K562 (cell line): Measurements from ENCODE around the gene BICD1. TPM values are rescaled to one million over a fixed set of nuclear protein-coding genes. Genes with fewer than 3 reads are reported as not detected.

Experiments
- ATAC-seq: fragments of 200-7000 bp; cut with Tn5 transposase; 3 replicates; pipeline ENCODE4 v1.9.1; 2020; ENCODE audit warnings: moderate library complexity
- BruUV-seq: library from RNA; stranded (reverse); fragments of 400-500 nt; replicated peaks from 2 replicates; lab custom pipeline; 2021; lab: Mats Ljungman, UMichigan
- CTCF ChIA-PET: fragments of 300-600 bp; formaldehyde crosslinking; extraction: SDS; loops from one replicate; lab custom pipeline; 2021; ENCODE audit warnings: low intra/inter-chr PET ratio; lab: Yijun Ruan, JAX
- POLR2A ChIA-PET: fragments of 300-600, 350-650 bp; sonication (Branson Sonifier 250); formaldehyde crosslinking; extraction: SDS; loops from one replicate; lab custom pipeline; 2021; ENCODE audit warnings: antibody characterized with exemption, inconsistent platforms; lab: Yijun Ruan, JAX
- DNase-seq, 4 experiments: peaks; one replicate each; pipeline versions ENCODE4 v3.0.0 to v3.0.0-alpha.2; 2011 to 2018; ENCODE audit warnings: low spot score in 3 of 4, mixed read lengths in 3 of 4; ENCODE audit errors: extremely low read depth in 1 of 4
- FAIRE-seq: peaks from 2 replicates; lab custom pipeline; 2011; peaks lifted over from hg19 to GRCh38; lab: Jason Lieb, UNC
- H2AFZ ChIP-seq: 2 replicates; pipeline ENCODE4 v1.6.0; 2011; ENCODE audit warnings: low read depth, low read length, control low read depth, inconsistent platforms
- H3K27ac ChIP-seq: fragments of 200-600 bp; 3 replicates; pipeline ENCODE4 v1.8.0; 2011; ENCODE audit warnings: low read depth, mild to moderate bottlenecking, control low read depth, inconsistent platforms, low read length, moderate library complexity, mixed read lengths; ENCODE audit errors: extremely low read depth
- H3K27me3 ChIP-seq, 2 experiments: fragments of 300-600 bp in 1 of 2; 2 replicates in 1 of 2; 3 replicates in 1 of 2; pipeline versions ENCODE4 v1.6.0 to v1.8.0; 2011; ENCODE audit warnings: inconsistent platforms in 2 of 2, low read length in 2 of 2, mild to moderate bottlenecking in 1 of 2, mixed read lengths in 1 of 2, moderate library complexity in 1 of 2; ENCODE audit not compliant: control insufficient read depth in 2 of 2, insufficient read depth in 2 of 2
- H3K36me3 ChIP-seq: fragments of 300-600 bp; 3 replicates; pipeline ENCODE4 v1.8.0; 2011; ENCODE audit warnings: mild to moderate bottlenecking, low read length, inconsistent platforms; ENCODE audit not compliant: control insufficient read depth, insufficient read depth
- H3K4me1 ChIP-seq, 2 experiments: fragments of 200-600 bp in 1 of 2; replicated peaks in 1 of 2; 2 replicates in 1 of 2; 3 replicates in 1 of 2; pipeline versions ENCODE4 v1.5.1 to v1.8.0; 2011; ENCODE audit warnings: inconsistent platforms in 2 of 2, low read length in 2 of 2, mild to moderate bottlenecking in 1 of 2, mixed read lengths in 1 of 2, moderate library complexity in 1 of 2; ENCODE audit not compliant: control insufficient read depth in 2 of 2, insufficient read depth in 2 of 2
- H3K4me2 ChIP-seq: 2 replicates; pipeline ENCODE4 v1.6.1; 2011; ENCODE audit warnings: low read length, control low read depth, inconsistent platforms, mixed read lengths; ENCODE audit not compliant: insufficient read depth
- H3K4me3 ChIP-seq: fragments of 200-600 bp; sonication (generic), shearing (Covaris generic); 2 replicates; pipeline ENCODE4 v1.5.1; 2016; ENCODE audit warnings: control low read depth, inconsistent platforms
- H3K79me2 ChIP-seq: fragments of 200-600 bp; 3 replicates; pipeline ENCODE4 v1.8.0; 2011; ENCODE audit warnings: low read length, inconsistent platforms; ENCODE audit not compliant: control insufficient read depth, insufficient read depth
- H3K9ac ChIP-seq, 2 experiments: 2 replicates each; pipeline versions ENCODE4 v1.6.0 to v1.6.1; 2011; ENCODE audit warnings: low read depth in 2 of 2, low read length in 2 of 2, control low read depth in 1 of 2, inconsistent platforms in 1 of 2, mild to moderate bottlenecking in 1 of 2, mixed read lengths in 1 of 2; ENCODE audit not compliant: insufficient read depth in 1 of 2
- H3K9me1 ChIP-seq: one replicate; pipeline ENCODE4 v1.6.0; 2011; ENCODE audit warnings: inconsistent platforms, mild to moderate bottlenecking, low read length, moderate library complexity; ENCODE audit not compliant: control insufficient read depth, insufficient read depth
- H3K9me3 ChIP-seq: replicated peaks from 2 replicates; pipeline ENCODE4 v1.5.1; 2011; ENCODE audit warnings: low read depth, low read length, inconsistent platforms; ENCODE audit not compliant: control insufficient read depth, insufficient read depth
- H4K20me1 ChIP-seq: replicated peaks from 2 replicates; pipeline ENCODE4 v1.6.1; 2011; ENCODE audit warnings: low read length, inconsistent platforms, mixed read lengths; ENCODE audit not compliant: control insufficient read depth, insufficient read depth
- ZNF146 ChIP-seq: IDR thresholded peaks from one replicate; pipeline ENCODE4 v1.6.1; 2018; ENCODE audit warnings: missing compliant biosample characterization; ENCODE audit not compliant: unreplicated experiment
- WGBS: fragments of 100-300 bp; shearing (Covaris generic); methylation state at CpG from one replicate; pipeline ENCODE4 v1.1.6; 2016; ENCODE audit warnings: low coverage, mixed read lengths; ENCODE audit not compliant: insufficient coverage; ENCODE audit errors: missing lambda C conversion rate; 5-methylcytosine and 5-hydroxymethylcytosine counted together
- in situ Hi-C: fragments of 300-500 bp; cut with MboI; formaldehyde crosslinking; loops from 4 replicates; pipeline ENCODE4 v1.15.0; 2018; ENCODE audit warnings: inconsistent platforms, mixed read lengths
- intact Hi-C: fragments of 100-400 bp; cut with micrococcal nuclease; formaldehyde crosslinking; loops from 2 replicates; pipeline ENCODE4 v1.14.2; 2022
- polyA plus RNA-seq, 8 experiments: library from polyadenylated mRNA; depleted of rRNA in 4 of 8; stranded (reverse) in 5 of 8; unstranded in 3 of 8; fragments of >200 nt; fragmentation: Nextera tagmentation in 2 of 8; fragmentation: Illumina TruSeq in 1 of 8; extraction: Ambion mirVana in 2 of 8; extraction: Trizol in 1 of 8; gene quantifications; 2 replicates each; pipeline versions ENCODE4 v1.2.1 to v1.2.3, GENCODE V29; 2011 to 2014; ENCODE audit warnings: inconsistent platforms in 1 of 8, missing spikeins in 1 of 8
- total RNA-seq, 7 experiments: library from RNA; depleted of rRNA in 6 of 7; stranded (reverse); fragments of >200 nt in 6 of 7; fragmentation: Illumina TruSeq in 2 of 7; extraction: Trizol in 2 of 7; gene quantifications; 2 replicates each; pipeline versions ENCODE4 v1.2.1 to v1.2.3, GENCODE V29; 2011 to 2021; ENCODE audit warnings: low replicate concordance in 1 of 7
- TF ChIP-seq, protein P1 (sequence below): fragments of 250-450 bp; sonication (Bioruptor Pico); IDR thresholded peaks from 2 replicates; pipeline ENCODE4 v1.4.0; 2020; ENCODE audit warnings: mild to moderate bottlenecking, moderate library complexity

The BICD1 gene
- total and polyA plus RNA-seq, 9 of the 15 experiments (the other 6 are each of a cell fraction or from before 2014, with no cell fraction given) = 3.5 to 21.1 (median 12.5) TPM

- H4K20me1 ChIP-seq = no peaks in the 10 kb centered on the region
- no peaks in the 10 kb centered on the region for H3K27me3 ChIP-seq
- no peaks in the 10 kb centered on the region for H3K79me2 ChIP-seq
- POLR2A ChIA-PET = interaction anchor here (0.7 kb wide), 1 partner anchor 45 kb away, joined by 4 read pairs; no protein-coding TSS in a partner anchor
- no peaks in the 10 kb centered on the region for H3K9me1 ChIP-seq
- ATAC-seq (no peak), FAIRE-seq (no peak), DNase-seq (no peak)
- H2AFZ ChIP-seq = no peak overlapping the region
- H3K9ac ChIP-seq = no peak overlapping the region
- H3K9me3 ChIP-seq = peaks cover 4% of the 10 kb centered on the region; the same call in 1 of the 2 replicates
- TF ChIP-seq ZNF146 (CRISPR knock-in tag) = peak; percentile 85
- TF ChIP-seq, protein P1, sequence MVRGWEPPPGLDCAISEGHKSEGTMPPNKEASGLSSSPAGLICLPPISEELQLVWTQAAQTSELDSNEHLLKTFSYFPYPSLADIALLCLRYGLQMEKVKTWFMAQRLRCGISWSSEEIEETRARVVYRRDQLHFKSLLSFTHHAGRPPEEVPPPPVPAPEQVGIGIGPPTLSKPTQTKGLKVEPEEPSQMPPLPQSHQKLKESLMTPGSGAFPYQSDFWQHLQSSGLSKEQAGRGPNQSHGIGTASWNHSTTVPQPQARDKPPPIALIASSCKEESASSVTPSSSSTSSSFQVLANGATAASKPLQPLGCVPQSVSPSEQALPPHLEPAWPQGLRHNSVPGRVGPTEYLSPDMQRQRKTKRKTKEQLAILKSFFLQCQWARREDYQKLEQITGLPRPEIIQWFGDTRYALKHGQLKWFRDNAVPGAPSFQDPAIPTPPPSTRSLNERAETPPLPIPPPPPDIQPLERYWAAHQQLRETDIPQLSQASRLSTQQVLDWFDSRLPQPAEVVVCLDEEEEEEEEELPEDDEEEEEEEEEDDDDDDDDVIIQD (CRISPR knock-in tag) = no peak
- intact Hi-C loops (no loop called here), in situ Hi-C loops (no loop called here)
- no peak overlapping the region for H3K27ac ChIP-seq
- H3K4me2 ChIP-seq = no peak overlapping the region
- no peaks in the 10 kb centered on the region for H3K4me1 ChIP-seq
- CTCF ChIA-PET = no interaction called here
- 45% methylated on average over 6 of the region's 6 CpGs for WGBS
- no peaks in the 10 kb centered on the region for H3K36me3 ChIP-seq
- no peak overlapping the region for H3K4me3 ChIP-seq
- no TSS peak for BruUV-seq
Measured at GRCh38 chr12:32196250-32197198, 89.9 kb downstream of the BICD1 start.
